HCT116 (cell line): Measurements from ENCODE around the gene KHDC4. TPM values are rescaled to one million over a fixed set of nuclear protein-coding genes. Genes with fewer than 3 reads are reported as not detected.
A peak's percentile ranks its signal among the peaks of the same experiment; 100 is the strongest.

Experiments used
- ATAC-seq: fragments of 200-7000 bp; cut with Tn5 transposase; 2 replicates; pipeline ENCODE4 v1.9.1; 2020; ENCODE audit warnings: mild to moderate bottlenecking, moderate library complexity
- BruUV-seq: library from RNA; stranded (reverse); fragments of 400-500 nt; replicated peaks from 2 replicates; lab custom pipeline; 2021; lab: Mats Ljungman, UMichigan
- CTCF ChIA-PET: fragments of 300-600 bp; sonication (Branson Sonifier 250); formaldehyde crosslinking; loops from one replicate; lab custom pipeline; 2021; ENCODE audit warnings: antibody characterized with exemption; lab: Charles Lee
- POLR2A ChIA-PET: fragments of 300-600, 350-600 bp; sonication (Branson Sonifier 250); formaldehyde crosslinking; loops from one replicate; lab custom pipeline; 2021; ENCODE audit warnings: antibody characterized with exemption; lab: Charles Lee
- RAD21 ChIA-PET, 2 experiments: fragments of 300-600 bp; sonication (Branson Sonifier 250); formaldehyde crosslinking; loops; one replicate each; lab custom pipeline; 2023; ENCODE audit warnings: low total read pairs in 2 of 2; ENCODE audit not compliant: uncharacterized antibody in 2 of 2, unreplicated experiment in 2 of 2, low non-redundant PET in 1 of 2; lab: Charles Lee
- DNase-seq: peaks from one replicate; pipeline ENCODE4 v3.0.0-alpha.2; 2010; ENCODE audit warnings: low read depth, low spot score
- H2AFZ ChIP-seq: fragments of 200-600 bp; shearing (Covaris generic), sonication (generic); 2 replicates; pipeline ENCODE4 v1.6.1; 2017; ENCODE audit warnings: low read depth, mixed run types, mixed read lengths, antibody characterized with exemption, low read length; ENCODE audit not compliant: poor library complexity, severe bottlenecking
- H3K27ac ChIP-seq: 2 replicates; pipeline ENCODE4 v1.5.1; 2012; ENCODE audit warnings: low read depth, low read length
- H3K27me3 ChIP-seq: fragments of 200-600 bp; sonication (generic); 2 replicates; pipeline ENCODE4 v1.6.1; 2016; ENCODE audit warnings: mixed run types, low read length, mixed read lengths; ENCODE audit not compliant: insufficient read depth
- H3K36me3 ChIP-seq, 2 experiments: fragments of 200-500 bp in 1 of 2; fragments of 200-600 bp in 1 of 2; sonication (Bioruptor generic) in 1 of 2; sonication (generic) in 1 of 2; 2 replicates each; pipeline versions ENCODE4 v1.5.1 to v1.6.1; 2014 to 2016; ENCODE audit warnings: low read length in 2 of 2, inconsistent platforms in 1 of 2, mixed read lengths in 1 of 2, mixed run types in 1 of 2; ENCODE audit not compliant: insufficient read depth in 2 of 2, control insufficient read depth in 1 of 2
- H3K4me1 ChIP-seq, 2 experiments: fragments of 200-600 bp in 1 of 2; sonication (generic) in 1 of 2; 2 replicates each; pipeline versions ENCODE4 v1.5.1 to v1.6.1; 2012 to 2017; ENCODE audit warnings: low read length in 2 of 2, inconsistent platforms in 1 of 2, mild to moderate bottlenecking in 1 of 2, mixed read lengths in 1 of 2, mixed run types in 1 of 2, moderate library complexity in 1 of 2; ENCODE audit not compliant: insufficient read depth in 2 of 2, control insufficient read depth in 1 of 2
- H3K4me2 ChIP-seq: fragments of 200-600 bp; sonication (generic); 2 replicates; pipeline ENCODE4 v1.6.1; 2017; ENCODE audit warnings: mixed run types, low read length, mixed read lengths
- H3K4me3 ChIP-seq, 2 experiments: fragments of 200-600 bp in 1 of 2; sonication (generic) in 1 of 2; replicated peaks in 1 of 2; 2 replicates each; pipeline ENCODE4 v1.5.1; 2011 to 2016; ENCODE audit warnings: low read length in 2 of 2, control low read depth in 1 of 2, low read depth in 1 of 2, mild to moderate bottlenecking in 1 of 2, mixed read lengths in 1 of 2, mixed run types in 1 of 2
- H3K79me2 ChIP-seq: fragments of 200-600 bp; sonication (generic); 2 replicates; pipeline ENCODE4 v1.6.1; 2017; ENCODE audit warnings: mild to moderate bottlenecking, mixed run types, low read length, moderate library complexity, mixed read lengths; ENCODE audit not compliant: insufficient read depth
- H3K9ac ChIP-seq: fragments of 200-600 bp; sonication (generic); 2 replicates; pipeline ENCODE4 v1.6.1; 2016; ENCODE audit warnings: low read length, mixed read lengths
- H3K9me2 ChIP-seq: fragments of 200-600 bp; sonication (generic), shearing (Covaris generic); 2 replicates; pipeline ENCODE4 v1.6.1; 2017; ENCODE audit warnings: mixed run types, mild to moderate bottlenecking, moderate library complexity; ENCODE audit not compliant: insufficient read depth
- H3K9me3 ChIP-seq, 2 experiments: fragments of 200-500 bp in 1 of 2; fragments of 200-600 bp in 1 of 2; sonication (Bioruptor generic) in 1 of 2; sonication (generic) in 1 of 2; 2 replicates each; pipeline ENCODE4 v1.6.1; 2014 to 2017; ENCODE audit warnings: low read length in 2 of 2, mixed read lengths in 2 of 2, inconsistent platforms in 1 of 2, low read depth in 1 of 2, mild to moderate bottlenecking in 1 of 2, mixed run types in 1 of 2, moderate library complexity in 1 of 2; ENCODE audit not compliant: control insufficient read depth in 1 of 2, insufficient read depth in 1 of 2
- H4K20me1 ChIP-seq: fragments of 200-600 bp; sonication (generic), shearing (Covaris generic); 2 replicates; pipeline ENCODE4 v1.6.1; 2017; ENCODE audit warnings: mixed run types, mild to moderate bottlenecking, moderate library complexity; ENCODE audit not compliant: insufficient read depth
- CBX3 ChIP-seq: IDR thresholded peaks from 2 replicates; pipeline ENCODE4 v1.6.1; 2012; ENCODE audit warnings: low read depth
- POLR2A ChIP-seq: IDR thresholded peaks from 2 replicates; pipeline ENCODE4 v1.7.0; 2011; ENCODE audit warnings: borderline replicate concordance; ENCODE audit not compliant: insufficient read depth, insufficient read length; ENCODE audit errors: extremely low read depth
- RAD21 ChIP-seq: IDR thresholded peaks from 2 replicates; pipeline ENCODE4 v1.6.1; 2012; ENCODE audit warnings: low read depth, mild to moderate bottlenecking
- SRF ChIP-seq: IDR thresholded peaks from 2 replicates; pipeline ENCODE4 v1.6.1; 2012; ENCODE audit warnings: low read depth
- intact Hi-C: fragments of 100-400 bp; cut with micrococcal nuclease; formaldehyde crosslinking; loops from 2 replicates; pipeline ENCODE4 v1.10.0; 2022
- total RNA-seq: library from RNA; stranded (reverse); gene quantifications from one replicate; pipeline ENCODE4 v1.2.1, GENCODE V29; 2021; ENCODE audit not compliant: unreplicated experiment
- TF ChIP-seq, protein P1 (sequence below), 3 experiments: fragments of 200-600 bp in 1 of 3; sonication (generic) in 1 of 3; IDR thresholded peaks in 2 of 3; conservative IDR thresholded peaks in 1 of 3; 2 replicates each; pipeline ENCODE4 v1.5.1; 2012 to 2017; ENCODE audit warnings: low read depth in 2 of 3, low read length in 2 of 3, antibody characterized with exemption in 1 of 3, borderline replicate concordance in 1 of 3, control low read depth in 1 of 3, mild to moderate bottlenecking in 1 of 3, mixed read lengths in 1 of 3, mixed run types in 1 of 3, moderate library complexity in 1 of 3; ENCODE audit not compliant: insufficient read depth in 1 of 3
- TF ChIP-seq, protein P2 (sequence below): IDR thresholded peaks from 2 replicates; pipeline ENCODE4 v1.6.1; 2012

The KHDC4 gene
- total RNA-seq, 1 experiment from 2014 or later, result 60.7 TPM

GRCh38 chr1:155974208-155975115 lies 40.2 kb upstream of the KHDC4 start:
- RAD21 ChIA-PET, result no interaction called here
- Histone ChIP-seq H3K36me3 (0 out of 4 replicates have a peak, but pooled peaks cover under 1 to 2% of the 10 kb centered on the region in 2 experiments), H3K9ac (0 out of 2 replicates have a peak overlapping the region, but pooled peaks have one; percentile 97), H3K4me2 (peak overlapping the region; percentile 20; the same call in 1 of the 2 replicates), H3K4me3 (no peak overlapping the region), H3K4me1 (peaks cover 33 to 63% of the 10 kb centered on the region in 2 experiments), H3K27me3 (no peaks in the 10 kb centered on the region), H3K27ac (peak overlapping the region; percentile 85; the same call in 1 of the 2 replicates), H2AFZ (no peak overlapping the region), H3K9me3 (no peaks in the 10 kb centered on the region), H3K79me2 (peaks cover 94% of the 10 kb centered on the region), H3K9me2 (no peaks in the 10 kb centered on the region), H4K20me1 (no peaks in the 10 kb centered on the region)
- CTCF ChIA-PET, result interaction anchor here (0.7 to 1.4 kb wide), 2 partner anchors 10 to 20 kb away, joined by 3 to 6 read pairs; no protein-coding TSS in a partner anchor
- DNase-seq (no peak), ATAC-seq (no peak)
- intact Hi-C loops, result no loop called here
- no TSS peak for BruUV-seq
- TF ChIP-seq, protein P1, sequence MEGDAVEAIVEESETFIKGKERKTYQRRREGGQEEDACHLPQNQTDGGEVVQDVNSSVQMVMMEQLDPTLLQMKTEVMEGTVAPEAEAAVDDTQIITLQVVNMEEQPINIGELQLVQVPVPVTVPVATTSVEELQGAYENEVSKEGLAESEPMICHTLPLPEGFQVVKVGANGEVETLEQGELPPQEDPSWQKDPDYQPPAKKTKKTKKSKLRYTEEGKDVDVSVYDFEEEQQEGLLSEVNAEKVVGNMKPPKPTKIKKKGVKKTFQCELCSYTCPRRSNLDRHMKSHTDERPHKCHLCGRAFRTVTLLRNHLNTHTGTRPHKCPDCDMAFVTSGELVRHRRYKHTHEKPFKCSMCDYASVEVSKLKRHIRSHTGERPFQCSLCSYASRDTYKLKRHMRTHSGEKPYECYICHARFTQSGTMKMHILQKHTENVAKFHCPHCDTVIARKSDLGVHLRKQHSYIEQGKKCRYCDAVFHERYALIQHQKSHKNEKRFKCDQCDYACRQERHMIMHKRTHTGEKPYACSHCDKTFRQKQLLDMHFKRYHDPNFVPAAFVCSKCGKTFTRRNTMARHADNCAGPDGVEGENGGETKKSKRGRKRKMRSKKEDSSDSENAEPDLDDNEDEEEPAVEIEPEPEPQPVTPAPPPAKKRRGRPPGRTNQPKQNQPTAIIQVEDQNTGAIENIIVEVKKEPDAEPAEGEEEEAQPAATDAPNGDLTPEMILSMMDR (IDR thresholded peaks at IDR 0.05 in 2 of 3, conservative IDR thresholded peaks at IDR 0.05 in 1 of 3; ENCODE audit: borderline replicate concordance in 1 of 3, insufficient read depth in 1 of 3, low read depth in 2 of 3, low read length in 2 of 3), result no peak
- TF ChIP-seq POLR2A (no peak), CBX3 (no peak), RAD21 (no peak), SRF (no peak)
- TF ChIP-seq, protein P2, sequence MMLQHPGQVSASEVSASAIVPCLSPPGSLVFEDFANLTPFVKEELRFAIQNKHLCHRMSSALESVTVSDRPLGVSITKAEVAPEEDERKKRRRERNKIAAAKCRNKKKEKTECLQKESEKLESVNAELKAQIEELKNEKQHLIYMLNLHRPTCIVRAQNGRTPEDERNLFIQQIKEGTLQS, result no peak
- POLR2A ChIA-PET, result interaction anchor here (1.2 to 1.5 kb wide), 3 partner anchors 9 to 29 kb away, joined by 3 to 6 read pairs (median 4); no protein-coding TSS in a partner anchor
